ENCODE results near the gene SOX18. TPM values are rescaled to one million over a fixed set of nuclear protein-coding genes. Genes with fewer than 3 reads are reported as not detected.

The SOX18 gene
- total and polyA plus RNA-seq, 2 of the 4 experiments (the other 2 are of a cell fraction): not detected

GRCh38 chr20:64095927-64096326 is 46.5 kb upstream of the SOX18 start:
- no peaks in the 10 kb centered on the region for H3K4me1 ChIP-seq (ENCODE audit: control insufficient read depth, insufficient read depth, low read length)
- H3K23ac ChIP-seq (ENCODE audit: low read depth, low read length): no peak overlapping the region
- H3K4me2 ChIP-seq (ENCODE audit: low read depth, low read length): no peak overlapping the region
- H3K27me3 ChIP-seq (ENCODE audit: control insufficient read depth, insufficient read depth, low read length): peaks cover 18% of the 10 kb centered on the region
- no peak overlapping the region for H3K14ac ChIP-seq (replicated peaks; ENCODE audit: low read depth, low read length)
- no peak overlapping the region for H3K4ac ChIP-seq (ENCODE audit: low read depth, low read length)
- no peak overlapping the region for H2AK5ac ChIP-seq (ENCODE audit: low read depth, low read length)
- TF ChIP-seq USF2 (IDR thresholded peaks at IDR 0.05; ENCODE audit: low read depth, low read length) (no peak), MXI1 (IDR thresholded peaks at IDR 0.05; ENCODE audit: borderline replicate concordance, low read depth, low read length) (no peak)
- no peak overlapping the region for H3K27ac ChIP-seq (ENCODE audit: insufficient read depth, low read length)
- dilution Hi-C loops (cut with HindIII; ENCODE audit: low sequenced_read_pairs, unreplicated experiment): no loop called here
- H3K79me1 ChIP-seq (ENCODE audit: low read depth in 1 of 2, low read length in 2 of 2): no peaks in the 10 kb centered on the region
- intact Hi-C loops (cut with micrococcal nuclease): no loop called here
- no peak overlapping the region for H3K9ac ChIP-seq (ENCODE audit: low read depth, low read length)
- H4K20me1 ChIP-seq (ENCODE audit: insufficient read depth, low read length): no peaks in the 10 kb centered on the region
- no peaks in the 10 kb centered on the region for H3K36me3 ChIP-seq (ENCODE audit: control insufficient read depth, insufficient read depth, low read length)
- no peak overlapping the region for H2BK15ac ChIP-seq (ENCODE audit: low read depth, low read length)
- no peaks in the 10 kb centered on the region for H3K9me1 ChIP-seq (ENCODE audit: insufficient read depth, low read length)
- 76% methylated on average over 8 of the region's 11 CpGs; no CpG with 5 or more reads in 1 of the 2 experiments for WGBS, 2 experiments (ENCODE audit: extremely low coverage in 2 of 2, insufficient read length in 1 of 2)
- DNase-seq: no peak
- no peak overlapping the region for H2AK9ac ChIP-seq (replicated peaks; ENCODE audit: low read depth, low read length, poor library complexity)
- H2BK120ac ChIP-seq (ENCODE audit: low read depth, low read length): no peak overlapping the region
- ChIA-PET POLR2A (ENCODE audit: unreplicated experiment) (no interaction called here), CTCF (no interaction called here)
- H4K8ac ChIP-seq (ENCODE audit: low read depth in 2 of 2, low read length in 2 of 2): no peak overlapping the region
- no TSS peak for BruUV-seq (replicated peaks)
- no peak overlapping the region for H3K4me3 ChIP-seq (ENCODE audit: insufficient read depth, low read depth, low read length)
- H3K9me3 ChIP-seq (ENCODE audit: control insufficient read depth, insufficient read depth, low read length): no peaks in the 10 kb centered on the region
- H3K56ac ChIP-seq (ENCODE audit: extremely low read depth, insufficient read depth, low read length): no peak overlapping the region
- H2BK20ac ChIP-seq (ENCODE audit: low read depth, low read length): no peak overlapping the region
- H3K18ac ChIP-seq (ENCODE audit: low read depth, low read length): no peak overlapping the region
- ATAC-seq (ENCODE audit: low read depth): no peak
- no peak overlapping the region for H2AFZ ChIP-seq (replicated peaks; ENCODE audit: low read length, poor library complexity)
- in situ Hi-C loops (cut with MboI; ENCODE audit: low sequenced_read_pairs): no loop called here
- no peak overlapping the region for H4K5ac ChIP-seq (ENCODE audit: low read depth, low read length)
- H4K91ac ChIP-seq (ENCODE audit: insufficient read depth, low read depth, low read length): no peak overlapping the region
- no peak overlapping the region for H2BK5ac ChIP-seq (ENCODE audit: low read depth, low read length, poor library complexity, severe bottlenecking)
